IPS-20b (cell line): ENCODE results near the gene S1PR3.

Source experiments
- H3K27ac ChIP-seq: one replicate; pipeline ENCODE4 v1.5.1; 2013; ENCODE audit warnings: low read length
- H3K27me3 ChIP-seq: 2 replicates; pipeline ENCODE4 v1.6.1; 2013; ENCODE audit warnings: mild to moderate bottlenecking, low read length, inconsistent platforms; ENCODE audit not compliant: insufficient read depth
- H3K36me3 ChIP-seq: 2 replicates; pipeline ENCODE4 v1.6.1; 2013; ENCODE audit warnings: low read depth, mild to moderate bottlenecking, inconsistent platforms, low read length, moderate library complexity; ENCODE audit not compliant: insufficient read depth
- H3K4me1 ChIP-seq: 2 replicates; pipeline ENCODE4 v1.6.1; 2013; ENCODE audit warnings: mild to moderate bottlenecking, control low read depth, inconsistent platforms, low read length, moderate library complexity; ENCODE audit not compliant: insufficient read depth
- H3K4me3 ChIP-seq: 2 replicates; pipeline ENCODE4 v1.5.1; 2013; ENCODE audit warnings: mild to moderate bottlenecking, low read length, inconsistent platforms
- H3K9ac ChIP-seq: 2 replicates; pipeline ENCODE4 v1.6.1; 2013; ENCODE audit warnings: low read depth, mild to moderate bottlenecking, inconsistent platforms, low read length, moderate library complexity
- H3K9me3 ChIP-seq: 2 replicates; pipeline ENCODE4 v1.6.1; 2013; ENCODE audit warnings: mild to moderate bottlenecking, low read depth, low read length, inconsistent platforms; ENCODE audit not compliant: insufficient read depth

S1PR3 gene

DNA sequence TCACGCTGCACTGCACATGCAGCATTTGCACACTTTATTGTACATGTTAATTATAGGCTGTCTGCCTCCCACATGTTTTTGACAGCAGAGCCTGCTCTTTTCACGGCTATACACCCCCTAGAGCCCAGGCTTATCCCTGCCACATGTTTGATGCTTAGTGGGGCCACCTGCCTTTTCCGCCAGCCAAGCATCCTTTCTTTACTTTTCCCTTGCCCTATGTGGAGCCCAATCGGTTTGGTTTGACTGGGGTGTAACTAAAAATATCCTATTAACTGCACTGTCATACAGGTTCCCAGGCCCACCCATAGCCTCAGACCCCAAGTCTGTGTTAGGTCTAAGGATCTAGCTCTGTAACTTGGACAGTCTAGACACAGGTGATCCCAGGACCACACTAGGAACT is 18.9 kb upstream of the S1PR3 start:
- no peaks in the 10 kb centered on the region for H3K27me3 ChIP-seq
- no peak overlapping the region for H3K4me3 ChIP-seq
- H3K27ac ChIP-seq: no peak overlapping the region
- no peaks in the 10 kb centered on the region for H3K4me1 ChIP-seq
- no peaks in the 10 kb centered on the region for H3K36me3 ChIP-seq
- no peak overlapping the region for H3K9ac ChIP-seq
- no peaks in the 10 kb centered on the region for H3K9me3 ChIP-seq

DNA sequence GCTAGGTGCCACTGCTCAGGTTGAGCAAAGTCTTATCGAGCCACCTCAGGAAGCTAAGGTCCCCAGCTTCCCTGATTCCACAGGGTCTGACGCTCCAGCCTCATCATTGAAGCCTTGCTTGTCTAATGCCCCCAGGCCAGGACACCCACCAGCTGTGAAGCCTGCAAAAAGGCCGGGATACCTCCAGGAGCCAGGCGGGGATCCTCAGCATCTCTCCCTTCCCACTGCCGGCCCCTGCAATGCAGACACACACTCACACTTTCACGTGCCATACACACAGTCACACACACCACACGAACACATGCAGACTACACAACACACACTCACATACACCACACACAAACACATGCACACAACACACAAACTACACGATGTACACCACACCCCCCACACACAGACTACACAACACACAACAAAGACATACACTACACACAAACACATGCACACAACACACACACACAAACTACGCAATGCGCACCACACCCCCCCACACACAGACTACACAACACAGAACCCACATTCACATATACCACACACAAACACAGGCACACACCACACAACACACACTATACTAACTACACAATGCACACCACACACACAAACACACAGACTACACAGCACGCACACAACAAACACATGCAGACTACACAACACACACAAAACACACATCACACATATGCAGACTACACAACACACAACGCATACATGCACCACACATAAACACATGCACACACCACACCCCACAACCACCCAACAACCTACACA is 17.8 kb upstream of the S1PR3 start:
- H3K4me1 ChIP-seq: no peaks in the 10 kb centered on the region
- H3K9ac ChIP-seq: no peak overlapping the region
- H3K36me3 ChIP-seq: no peaks in the 10 kb centered on the region
- H3K9me3 ChIP-seq: no peaks in the 10 kb centered on the region
- H3K27me3 ChIP-seq: no peaks in the 10 kb centered on the region
- no peak overlapping the region for H3K4me3 ChIP-seq
- no peak overlapping the region for H3K27ac ChIP-seq

DNA sequence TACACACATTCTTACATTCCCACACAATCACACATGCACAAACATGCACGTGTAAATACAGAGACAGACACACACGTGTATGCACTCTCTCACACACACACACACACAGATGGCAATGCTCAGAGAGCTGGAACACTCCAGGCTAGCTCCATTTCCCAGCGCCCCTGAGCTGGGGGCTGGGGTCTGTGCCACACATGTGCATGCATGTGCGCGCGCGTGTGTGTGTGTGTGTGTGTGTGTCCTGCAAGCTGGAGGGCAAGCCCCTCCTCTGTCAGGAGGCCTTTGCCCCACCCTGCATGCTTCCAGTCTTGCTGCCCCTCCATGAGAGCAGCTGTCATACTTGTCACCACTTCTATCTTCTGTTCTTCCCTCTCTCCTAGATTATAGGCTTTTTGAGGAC is 16.6 kb upstream of the S1PR3 start:
- no peak overlapping the region for H3K9ac ChIP-seq
- H3K36me3 ChIP-seq: no peaks in the 10 kb centered on the region
- no peaks in the 10 kb centered on the region for H3K27me3 ChIP-seq
- H3K4me1 ChIP-seq: no peaks in the 10 kb centered on the region
- H3K4me3 ChIP-seq: no peak overlapping the region
- H3K27ac ChIP-seq: no peak overlapping the region
- H3K9me3 ChIP-seq: no peaks in the 10 kb centered on the region; the same call in 1 of the 2 replicates

DNA sequence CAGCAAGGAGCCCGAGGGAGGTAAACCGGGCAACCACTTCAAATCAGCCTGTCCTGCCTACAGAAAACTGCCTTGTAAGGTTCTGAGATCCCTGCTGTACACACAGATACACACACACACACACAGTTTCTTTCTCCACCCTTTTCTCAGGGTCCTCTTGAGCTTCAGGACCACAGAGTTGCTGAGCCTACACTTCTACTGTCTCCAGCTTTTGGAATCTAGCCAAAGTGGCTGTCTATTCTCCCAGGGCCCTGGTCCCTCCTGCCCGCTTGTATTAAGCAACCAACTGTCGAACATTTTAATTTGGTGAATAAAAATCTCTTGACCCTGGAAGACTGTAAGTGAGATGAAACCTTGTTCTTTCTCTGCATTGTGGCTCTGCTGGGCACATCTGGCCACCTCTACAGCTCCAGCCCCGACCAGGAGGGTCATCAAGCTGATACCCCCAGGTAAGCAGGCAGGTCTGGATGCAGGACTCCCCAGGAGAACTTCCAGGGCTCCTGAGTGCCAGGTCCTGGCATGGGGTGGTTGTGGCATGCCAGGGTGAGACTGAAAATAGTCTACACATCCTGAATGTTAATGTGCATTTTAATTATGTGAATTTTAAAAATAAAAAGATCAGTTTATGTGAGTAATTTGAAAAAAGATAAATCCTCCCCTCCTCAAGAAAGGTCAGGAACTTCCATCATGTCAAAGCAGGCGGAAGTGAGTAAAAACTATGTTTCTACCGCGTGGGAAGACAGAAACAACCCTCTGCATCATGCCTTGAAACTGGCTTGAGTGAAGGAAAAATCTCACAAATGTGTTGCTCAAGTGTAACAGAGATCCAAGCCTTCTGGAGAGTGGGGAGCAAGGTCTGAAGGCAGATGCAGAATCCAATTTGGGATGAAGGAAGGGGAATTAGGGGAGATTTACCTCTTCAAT is 15.0 kb upstream of the S1PR3 start:
- Histone ChIP-seq H3K27me3 (no peaks in the 10 kb centered on the region), H3K9ac (no peak overlapping the region), H3K9me3 (peaks cover 9% of the 10 kb centered on the region; the same call in 1 of the 2 replicates), H3K4me3 (no peak overlapping the region), H3K36me3 (no peaks in the 10 kb centered on the region), H3K4me1 (no peaks in the 10 kb centered on the region), H3K27ac (no peak overlapping the region)

DNA sequence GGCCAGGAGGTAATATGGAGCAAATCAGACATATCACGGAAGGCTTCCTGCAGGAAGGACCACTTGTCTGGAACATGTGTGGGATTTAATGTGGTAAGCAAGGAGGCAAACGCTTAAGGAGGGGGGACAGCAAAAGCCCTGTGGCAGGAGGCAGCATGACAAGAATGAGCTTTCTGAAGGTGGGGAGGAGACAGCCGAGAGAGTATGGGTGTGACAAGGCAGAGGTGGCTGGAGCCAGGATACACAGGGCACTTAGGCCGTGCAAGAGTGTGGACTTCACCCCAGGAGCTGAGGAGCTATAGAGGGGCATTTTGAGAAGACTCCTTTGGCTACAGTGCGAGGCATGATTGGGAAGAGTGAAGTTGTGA is 14.4 kb upstream of the S1PR3 start:
- H3K36me3 ChIP-seq: no peaks in the 10 kb centered on the region
- H3K27me3 ChIP-seq: no peaks in the 10 kb centered on the region
- no peaks in the 10 kb centered on the region for H3K4me1 ChIP-seq
- H3K4me3 ChIP-seq: no peak overlapping the region
- H3K9me3 ChIP-seq: peaks cover 9% of the 10 kb centered on the region; the same call in 1 of the 2 replicates
- no peak overlapping the region for H3K27ac ChIP-seq
- H3K9ac ChIP-seq: no peak overlapping the region

DNA sequence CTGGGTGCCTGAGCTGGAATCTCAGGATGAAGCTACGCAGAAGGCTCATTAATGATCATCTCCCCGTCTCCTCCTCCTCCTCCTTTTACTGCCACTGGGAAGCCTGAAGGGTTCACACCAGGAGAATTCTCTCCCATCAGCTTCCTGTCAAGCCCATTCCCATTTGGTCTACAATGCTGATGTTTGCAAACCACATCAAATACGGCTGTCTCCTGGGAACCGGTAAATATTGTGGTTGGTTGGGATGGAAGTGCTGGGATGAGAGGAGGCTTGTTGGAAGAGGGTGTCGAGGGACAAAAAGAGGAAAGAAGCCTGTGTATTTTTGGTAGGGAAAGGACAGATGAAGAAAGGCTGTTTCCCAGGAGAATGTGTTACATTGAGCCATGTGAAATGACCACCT is 13.2 kb upstream of the S1PR3 start:
- Histone ChIP-seq H3K4me1 (no peaks in the 10 kb centered on the region), H3K9me3 (peaks cover 9% of the 10 kb centered on the region; the same call in 1 of the 2 replicates), H3K36me3 (no peaks in the 10 kb centered on the region)

DNA sequence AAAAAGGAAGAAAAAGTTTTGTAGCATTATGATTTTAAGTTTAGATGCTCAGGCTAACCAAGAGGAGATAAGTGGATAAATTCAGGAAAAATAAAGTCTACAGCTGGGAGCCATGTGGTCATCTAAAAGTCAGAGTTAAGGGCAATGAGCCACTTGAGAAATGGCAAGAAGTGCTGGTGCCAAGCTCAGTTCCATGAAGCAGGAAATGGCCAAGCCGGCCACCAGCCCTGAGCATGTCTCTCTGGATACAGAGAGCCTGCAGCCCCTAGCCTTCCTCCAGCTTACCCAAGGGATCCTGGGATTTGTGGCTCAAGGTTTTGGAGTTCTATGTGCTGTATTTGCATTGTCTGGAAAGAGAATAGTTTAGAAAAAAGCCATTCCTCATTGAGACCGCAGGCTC is 12.2 kb upstream of the S1PR3 start:
- Histone ChIP-seq H3K27ac (no peak overlapping the region), H3K9ac (no peak overlapping the region), H3K9me3 (peaks cover 9% of the 10 kb centered on the region; the same call in 1 of the 2 replicates), H3K4me1 (no peaks in the 10 kb centered on the region), H3K36me3 (no peaks in the 10 kb centered on the region), H3K4me3 (no peak overlapping the region), H3K27me3 (no peaks in the 10 kb centered on the region)

More for the DNA sequence above, 13.2 kb upstream of the S1PR3 start:
- Histone ChIP-seq H3K9ac (no peak overlapping the region), H3K27me3 (no peaks in the 10 kb centered on the region), H3K4me3 (no peak overlapping the region), H3K27ac (no peak overlapping the region)

DNA sequence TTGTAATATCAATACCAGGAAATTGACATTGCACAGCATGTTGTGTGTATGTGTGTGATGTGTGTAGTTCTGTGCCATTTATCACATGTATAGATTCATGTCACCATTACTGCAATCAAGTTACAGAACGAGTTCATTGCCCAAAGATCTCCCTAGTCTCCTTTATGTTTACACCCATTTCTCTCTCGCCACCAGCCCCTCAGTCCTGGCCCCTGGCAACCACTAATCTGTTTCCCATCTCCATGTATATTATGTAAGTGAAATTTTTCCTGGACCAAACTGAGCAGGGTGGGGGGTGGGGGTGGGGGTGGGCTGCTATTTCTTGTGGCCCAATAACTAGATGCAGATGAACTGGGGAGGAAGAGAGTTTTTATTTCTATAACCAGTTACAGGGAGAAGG is 11.5 kb upstream of the S1PR3 start:
- H3K36me3 ChIP-seq: no peaks in the 10 kb centered on the region
- H3K9me3 ChIP-seq: peaks cover 9% of the 10 kb centered on the region; the same call in 1 of the 2 replicates
- H3K4me3 ChIP-seq: no peak overlapping the region
- H3K27me3 ChIP-seq: no peaks in the 10 kb centered on the region
- no peak overlapping the region for H3K27ac ChIP-seq
- no peaks in the 10 kb centered on the region for H3K4me1 ChIP-seq
- no peak overlapping the region for H3K9ac ChIP-seq

DNA sequence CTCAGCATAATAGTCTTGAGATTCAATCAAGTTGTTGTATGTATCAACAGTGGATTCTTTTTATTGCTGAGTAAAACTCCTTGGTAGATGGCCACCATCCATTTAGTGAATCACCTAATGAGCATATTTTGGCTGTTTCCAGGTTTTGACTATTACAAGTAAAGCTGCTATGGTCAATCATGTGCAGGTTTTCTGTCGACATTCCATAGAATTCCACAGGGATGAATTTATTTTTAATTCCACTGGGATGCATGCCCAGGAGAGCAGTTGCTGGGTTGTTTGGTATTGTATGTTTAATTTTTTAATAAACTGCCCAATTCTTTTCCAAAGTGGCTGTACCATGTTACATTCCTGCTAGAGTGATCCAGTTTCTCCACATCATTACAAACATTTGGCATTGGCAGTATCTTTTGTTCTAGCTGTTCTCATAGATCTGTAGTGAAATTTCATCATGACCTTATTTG is 10.5 kb upstream of the S1PR3 start:
- no peaks in the 10 kb centered on the region for H3K36me3 ChIP-seq
- H3K4me1 ChIP-seq: no peaks in the 10 kb centered on the region
- H3K9me3 ChIP-seq: peaks cover 9% of the 10 kb centered on the region; the same call in 1 of the 2 replicates
- H3K27me3 ChIP-seq: no peaks in the 10 kb centered on the region
- no peak overlapping the region for H3K9ac ChIP-seq
- H3K4me3 ChIP-seq: no peak overlapping the region
- H3K27ac ChIP-seq: no peak overlapping the region

DNA sequence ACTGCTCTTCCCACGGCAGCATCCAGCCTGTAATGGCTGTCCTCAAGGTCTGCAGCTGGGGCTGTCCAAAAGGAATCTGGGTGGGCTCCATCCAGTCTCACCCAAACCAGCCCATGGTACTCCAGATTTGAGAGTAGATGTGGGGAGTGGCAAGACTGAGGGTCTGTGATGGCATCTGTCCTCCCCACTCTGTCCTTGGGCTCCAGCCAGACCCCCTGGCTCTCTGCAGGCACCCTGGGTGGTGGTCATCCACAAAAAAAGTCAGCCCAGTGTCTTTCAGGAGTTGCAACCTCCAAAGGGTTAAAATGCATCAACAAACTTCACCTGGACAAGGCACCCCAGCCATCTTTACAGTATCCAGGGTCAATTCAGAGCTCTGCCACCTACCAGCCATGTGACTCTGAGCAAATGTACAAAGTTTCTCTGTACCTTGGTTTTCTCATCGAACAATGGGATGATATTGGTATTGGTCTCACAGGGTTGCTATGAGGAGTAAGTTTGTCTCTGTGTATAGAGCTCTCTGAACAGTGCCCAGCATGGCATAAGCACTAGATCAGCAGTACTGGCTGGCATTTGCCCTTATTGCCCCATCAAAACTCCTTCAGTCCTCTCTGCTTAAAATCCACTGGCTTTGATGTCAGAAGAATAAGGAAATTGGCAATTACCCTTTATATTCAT is 7.3 kb upstream of the S1PR3 start:
- Histone ChIP-seq H3K4me1 (peaks cover 2% of the 10 kb centered on the region), H3K36me3 (no peaks in the 10 kb centered on the region), H3K27me3 (peaks cover 5% of the 10 kb centered on the region; the same call in 1 of the 2 replicates), H3K27ac (no peak overlapping the region), H3K4me3 (no peak overlapping the region), H3K9ac (no peak overlapping the region), H3K9me3 (peaks cover 9% of the 10 kb centered on the region; the same call in 1 of the 2 replicates)

DNA sequence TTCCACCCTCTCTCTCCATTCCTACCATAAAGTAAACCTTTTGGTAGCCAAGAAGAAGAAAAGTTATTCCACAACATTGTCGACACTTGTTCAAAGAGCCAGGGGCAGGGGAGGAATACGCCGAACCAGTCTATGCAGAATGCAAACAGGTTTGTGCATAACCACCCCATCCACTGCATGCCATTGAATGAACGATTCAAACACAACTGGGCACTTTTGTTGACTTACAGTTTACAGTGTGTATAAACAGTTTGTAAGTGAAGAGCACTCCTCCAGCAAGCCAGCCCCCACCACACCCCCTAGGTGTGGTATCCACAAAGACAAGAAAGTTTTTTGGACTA is 6.8 kb upstream of the S1PR3 start:
- Histone ChIP-seq H3K27me3 (peaks cover 10% of the 10 kb centered on the region), H3K9me3 (peaks cover 9% of the 10 kb centered on the region; the same call in 1 of the 2 replicates)

More for the DNA sequence above, 6.8 kb upstream of the S1PR3 start:
- Histone ChIP-seq H3K4me3 (no peak overlapping the region), H3K4me1 (peaks cover 7% of the 10 kb centered on the region), H3K9ac (no peak overlapping the region), H3K36me3 (no peaks in the 10 kb centered on the region), H3K27ac (no peak overlapping the region)
